ENCODE measurements around the gene PPM1J. TPM values are rescaled to one million over a fixed set of nuclear protein-coding genes. Genes with fewer than 3 reads are reported as not detected.

The PPM1J gene
- total RNA-seq, 2 donors from 2014 or later, result 0.66 to 2.3 TPM

DNA sequence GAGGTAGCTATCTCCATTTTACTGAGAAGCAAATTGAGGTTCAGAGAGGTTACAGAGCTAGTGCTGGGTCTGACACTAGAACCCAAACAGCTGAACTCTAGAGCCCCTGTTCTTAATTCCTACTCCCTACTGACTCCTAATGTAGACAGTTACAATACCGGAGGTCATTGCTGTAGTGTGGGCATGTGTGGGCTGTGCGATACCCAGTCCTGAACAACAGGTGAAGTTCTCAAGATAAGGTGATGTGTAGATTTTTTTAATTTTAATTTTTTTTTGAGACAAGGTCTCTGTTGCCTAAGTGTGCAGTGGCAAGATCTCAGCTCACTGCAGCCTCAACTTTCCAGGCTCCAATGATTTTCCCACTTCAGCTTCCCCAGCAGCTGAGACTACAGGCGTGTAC is 6.6 kb downstream of the PPM1J start:
- Histone ChIP-seq H3K9me3 (no peaks in the 10 kb centered on the region), H3K27me3 (no peaks in the 10 kb centered on the region), H3K4me1 (peaks cover 37% of the 10 kb centered on the region), H3K36me3 (replicated peaks in 1 of 2; ENCODE audit: insufficient read depth in 1 of 2, low read depth in 2 of 2) (no peaks in the 10 kb centered on the region), H3K27ac (no peak overlapping the region), H3K4me3 (no peak overlapping the region)
- TF ChIP-seq POLR2A (IDR thresholded peaks at IDR 0.05) (no peak), CTCF (IDR thresholded peaks at IDR 0.05) (no peak)
- WGBS, 2 donors, result 80 to 91% methylated on average over 3 of the region's 3 CpGs
- ATAC-seq (no peak), DNase-seq (no peak)
- intact Hi-C loops (cut with DNase I), result no loop called here

DNA sequence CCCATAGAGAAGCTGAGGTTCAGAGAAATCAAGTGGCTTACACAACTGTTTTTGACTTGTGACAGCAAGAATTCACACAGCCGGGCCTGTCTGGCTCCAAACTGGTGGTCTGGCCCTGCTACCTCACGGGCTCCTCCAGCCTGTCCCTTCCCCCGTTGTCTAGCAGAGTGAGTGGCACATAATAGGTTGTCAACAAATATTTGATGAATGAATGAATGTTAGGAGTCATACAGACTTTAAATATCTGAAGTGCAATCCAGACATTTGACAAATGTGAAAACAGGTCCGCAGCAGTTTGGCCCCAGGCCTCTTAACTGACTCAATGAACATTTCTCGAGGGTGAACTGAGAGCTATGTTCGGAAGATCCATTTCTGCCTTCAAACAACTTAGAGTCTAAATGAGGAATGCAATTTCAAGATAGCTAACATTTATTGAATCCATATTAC is 7.1 kb downstream of the PPM1J start:
- no peak for TF ChIP-seq POLR2A (IDR thresholded peaks at IDR 0.05)
- TF ChIP-seq CTCF (IDR thresholded peaks at IDR 0.05), result no peak
- Histone ChIP-seq H3K9me3 (no peaks in the 10 kb centered on the region), H3K27me3 (no peaks in the 10 kb centered on the region), H3K27ac (peak overlapping the region in 2 of 4 donors; percentile 89 to 95), H3K4me1 (peaks cover 37% of the 10 kb centered on the region), H3K36me3 (replicated peaks in 1 of 2; ENCODE audit: insufficient read depth in 1 of 2, low read depth in 2 of 2) (no peaks in the 10 kb centered on the region), H3K4me3 (no peak overlapping the region)
- WGBS, 2 donors, result 60 to 69% methylated on average over 6 of the region's 6 CpGs
- no peak for ATAC-seq
- intact Hi-C loops (cut with DNase I), result no loop called here
- no peak for DNase-seq

DNA sequence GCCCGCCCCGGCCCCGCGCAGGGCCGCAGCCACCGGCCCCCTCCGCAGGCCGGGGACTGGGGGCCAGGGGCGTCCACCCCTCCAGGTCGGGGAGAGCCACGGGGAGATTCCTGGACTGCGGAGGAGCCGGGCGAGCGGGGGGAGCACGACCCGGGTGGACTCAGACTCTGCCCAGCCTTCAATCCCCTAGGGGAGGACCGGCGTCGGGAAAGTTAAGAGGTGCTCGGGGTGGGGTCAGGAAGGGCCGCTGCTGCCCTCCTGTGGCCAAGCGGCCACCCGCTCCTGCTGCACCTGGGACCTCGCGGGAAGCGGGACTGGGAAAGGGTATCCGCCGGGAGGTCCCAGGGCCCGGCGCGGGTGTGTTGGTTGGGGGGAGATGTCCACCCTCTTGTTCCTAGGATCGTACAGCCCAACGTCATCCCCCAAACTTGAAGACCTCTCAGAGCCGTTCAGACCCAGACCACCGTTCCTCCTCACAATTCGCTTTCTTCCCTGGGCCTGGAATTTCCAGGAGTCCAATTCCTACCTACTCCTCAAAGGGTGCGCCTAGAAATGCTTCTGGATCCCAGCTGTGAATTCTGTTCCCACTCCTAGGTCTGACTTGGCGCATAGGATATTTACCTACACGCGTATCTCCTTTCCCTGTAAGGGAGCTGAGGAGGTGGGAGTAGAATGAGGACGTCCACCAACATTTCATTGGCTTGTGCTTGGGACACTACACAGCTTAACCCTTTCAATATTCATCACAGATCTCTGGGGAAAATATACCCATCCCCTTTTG is 7.7 kb downstream of the PPM1J start:
- Histone ChIP-seq H3K9me3 (no peaks in the 10 kb centered on the region), H3K27me3 (no peaks in the 10 kb centered on the region), H3K27ac (peak overlapping the region; percentile 89 to 95 (median 90)), H3K36me3 (replicated peaks in 1 of 2; ENCODE audit: insufficient read depth in 1 of 2, low read depth in 2 of 2) (no peaks in the 10 kb centered on the region), H3K4me1 (peaks cover 40% of the 10 kb centered on the region), H3K4me3 (peak overlapping the region; percentile 12 to 65)
- ATAC-seq (peak; percentile 88), DNase-seq (peak; percentile 91 to 93 (median 92))
- WGBS, 2 donors, result 5 to 20% methylated on average over 10 to 37 of the region's 42 CpGs
- no peak for TF ChIP-seq POLR2A (IDR thresholded peaks at IDR 0.05)
- peak; percentile 92 to 97 (median 94) for TF ChIP-seq CTCF (IDR thresholded peaks at IDR 0.05)
- intact Hi-C loops (cut with DNase I), result no loop called here

DNA sequence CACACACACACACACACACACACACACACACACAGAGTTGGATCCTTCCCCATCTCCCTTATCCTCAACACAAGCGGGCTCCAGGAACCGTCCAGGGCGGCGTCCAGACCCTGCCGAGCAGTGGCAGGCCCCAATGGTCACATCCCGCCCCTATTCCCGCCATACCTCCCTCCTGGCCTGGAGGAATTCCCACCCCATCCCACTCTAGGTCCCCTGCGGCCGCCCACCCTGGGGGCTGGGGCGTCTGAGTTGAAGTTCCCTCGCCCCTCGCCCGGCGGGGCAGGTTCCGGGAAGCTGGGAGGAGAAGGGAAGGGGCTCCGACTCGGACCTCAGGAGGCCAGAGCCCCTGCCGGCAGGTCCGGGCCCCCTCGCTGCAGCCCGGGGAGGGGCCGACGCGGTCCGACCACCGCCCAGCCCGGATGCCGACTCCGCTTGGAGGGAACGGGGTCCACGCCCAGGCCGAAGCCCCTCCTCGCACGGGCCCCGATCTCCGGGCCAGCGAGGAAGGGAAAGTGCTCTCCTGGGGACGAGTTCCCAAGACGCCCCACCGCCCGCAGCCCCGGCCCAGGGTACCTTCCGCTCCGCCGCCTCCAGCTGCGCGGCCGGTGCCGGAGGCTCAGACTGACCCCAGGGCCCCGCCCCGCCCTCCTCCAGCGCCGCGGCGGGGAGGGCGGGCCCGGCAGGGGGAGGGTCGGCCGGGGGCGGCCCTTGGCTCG is 8.5 kb downstream of the PPM1J start, which contains the start of gene RHOC:
Gene RHOC (minus strand): TSS at position 623 of the 716 bp plus-strand sequence. CDS start 3,328 bp downstream, outside the sequence.
- no peaks in the 10 kb centered on the region for H3K27me3 ChIP-seq
- TF ChIP-seq POLR2A (IDR thresholded peaks at IDR 0.05) (peak; percentile 69 to 81 (median 77)), CTCF (IDR thresholded peaks at IDR 0.05) (no peak)
- peak within 1 kb of the TSS; percentile 89 to 95 (median 90) for H3K27ac ChIP-seq
- peak within 1 kb of the TSS; percentile 65 to 72 for H3K4me3 ChIP-seq
- 1% methylated on average over 23 to 50 of the region's 61 CpGs for WGBS, 2 donors
- H3K36me3 ChIP-seq (replicated peaks in 1 of 2; ENCODE audit: insufficient read depth in 1 of 2, low read depth in 2 of 2), result no peaks in the 10 kb centered on the region
- peak; percentile 84 for ATAC-seq
- peaks cover 43% of the 10 kb centered on the region for H3K4me1 ChIP-seq
- H3K9me3 ChIP-seq, result no peaks in the 10 kb centered on the region
- peak; percentile 68 to 81 (median 75) for DNase-seq
- intact Hi-C loops (cut with DNase I), result no loop called here

Data from body of pancreas (tissue), 4 donors.